NCI-H345 (cell line): ENCODE data around the gene XBP1.
A peak's percentile ranks its signal among the peaks of the same experiment; 100 is the strongest.
"Not testable (repeated sequence)": the region's sequence is repeated elsewhere in the genome, so short reads cannot be mapped to it uniquely, and the experiment has no call there.

ENCODE experiments used
- DNase-seq: peaks from one replicate; lab custom pipeline; 2025; lab: John Stamatoyannopoulos, UW

XBP1 gene

DNA sequence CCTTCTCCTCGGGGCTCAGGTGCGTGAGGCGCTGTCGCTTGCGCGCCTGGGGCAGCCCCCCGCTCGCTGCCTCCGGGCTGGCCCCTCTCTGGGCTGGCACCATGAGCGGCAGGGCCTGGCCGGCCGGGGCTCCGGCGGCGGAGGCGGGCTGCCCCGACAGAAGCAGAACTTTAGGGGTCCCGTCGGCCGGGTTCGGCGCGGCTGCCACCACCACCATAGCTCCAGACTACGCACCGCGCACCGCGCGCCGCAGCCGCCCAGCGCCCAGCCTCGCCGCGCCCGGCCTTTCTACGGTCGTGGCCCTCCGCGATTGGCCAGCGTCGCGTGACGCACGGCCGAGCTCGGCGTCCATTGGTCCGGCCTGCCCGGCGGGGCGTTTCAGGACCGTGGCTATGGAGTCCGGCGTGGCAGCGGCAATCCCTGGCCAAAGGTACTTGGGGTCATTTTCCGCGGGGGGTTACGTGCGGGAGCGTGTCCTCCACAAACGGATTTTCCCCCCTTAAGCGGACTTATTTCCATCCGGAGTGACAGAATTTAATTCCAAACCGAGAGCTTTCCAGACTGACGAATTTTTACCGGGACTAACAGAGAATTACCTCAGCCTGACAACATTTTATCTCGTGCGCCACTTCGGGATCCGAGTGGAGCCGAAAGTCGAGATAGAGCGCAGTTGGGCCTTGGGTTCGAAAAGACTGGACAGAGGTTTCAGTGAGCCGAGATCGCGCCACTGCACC, at the start of gene XBP1:
TSS of gene XBP1 (minus strand) at position 262 of the 734 bp plus-strand sequence.
- peak; percentile 88 for DNase-seq

DNA sequence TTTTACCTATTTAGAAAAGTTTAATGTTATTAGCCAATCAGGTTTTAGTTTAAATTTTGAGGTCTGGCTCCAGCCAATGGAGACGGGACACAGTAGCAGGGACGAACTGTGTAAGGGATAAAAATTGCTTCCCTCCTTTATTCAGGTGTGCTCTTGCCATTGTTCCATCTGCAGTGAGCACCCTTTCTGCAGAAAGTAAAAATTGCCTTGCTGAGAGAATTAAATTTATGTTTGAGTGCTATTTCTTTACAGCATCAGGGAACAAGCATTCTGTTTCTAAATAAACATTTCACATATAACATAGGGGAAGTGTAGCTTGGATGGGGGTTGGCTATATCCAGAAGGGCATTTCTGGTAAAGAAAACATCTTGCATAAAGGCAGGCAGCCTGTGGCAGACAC, 46.6 kb upstream of the XBP1 start:
- no peak for DNase-seq

- not testable (repeated sequence) for DNase-seq
These were observed 43.9 kb upstream of the XBP1 start for GRCh38 chr22:28844277-28844676.

DNA sequence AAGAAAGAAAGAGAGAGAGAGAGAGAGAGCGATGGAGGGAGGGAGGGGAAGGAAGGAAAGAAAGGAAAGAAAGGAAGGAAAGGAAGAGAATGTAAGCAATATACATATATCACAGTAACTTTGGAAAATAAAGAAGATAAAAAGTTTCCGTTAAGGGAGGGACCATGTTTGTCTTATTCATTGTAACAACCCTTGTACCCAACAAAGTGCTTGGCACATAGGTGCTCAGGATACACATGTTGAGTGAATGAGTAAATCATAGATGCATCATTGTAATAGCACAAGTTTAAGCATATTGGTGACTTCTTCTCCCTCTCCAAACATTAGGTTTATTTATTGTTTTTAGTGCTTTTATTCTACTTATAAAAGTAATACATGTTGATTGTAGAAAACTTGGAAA, 43.3 kb upstream of the XBP1 start:
- DNase-seq = no peak

DNA sequence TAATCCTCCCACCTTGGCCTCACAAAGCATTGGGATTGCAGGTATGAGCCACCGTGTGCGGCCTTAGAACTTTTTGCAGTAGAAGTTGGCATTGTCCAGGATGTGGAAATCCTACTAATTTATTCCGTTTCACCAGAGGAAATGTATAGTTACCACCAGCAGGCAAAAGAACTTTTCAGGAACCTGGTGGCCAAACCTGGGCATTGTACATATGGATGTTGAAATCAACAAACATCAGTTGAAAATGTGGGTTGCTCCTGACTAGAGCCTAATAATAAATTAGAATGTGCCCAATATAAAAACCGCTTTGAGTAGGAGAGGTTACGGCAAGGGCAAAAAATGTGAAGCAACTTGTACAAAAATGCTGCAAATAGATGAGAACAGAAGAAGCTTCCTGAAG, 40.7 kb upstream of the XBP1 start:
- DNase-seq = no peak

DNA sequence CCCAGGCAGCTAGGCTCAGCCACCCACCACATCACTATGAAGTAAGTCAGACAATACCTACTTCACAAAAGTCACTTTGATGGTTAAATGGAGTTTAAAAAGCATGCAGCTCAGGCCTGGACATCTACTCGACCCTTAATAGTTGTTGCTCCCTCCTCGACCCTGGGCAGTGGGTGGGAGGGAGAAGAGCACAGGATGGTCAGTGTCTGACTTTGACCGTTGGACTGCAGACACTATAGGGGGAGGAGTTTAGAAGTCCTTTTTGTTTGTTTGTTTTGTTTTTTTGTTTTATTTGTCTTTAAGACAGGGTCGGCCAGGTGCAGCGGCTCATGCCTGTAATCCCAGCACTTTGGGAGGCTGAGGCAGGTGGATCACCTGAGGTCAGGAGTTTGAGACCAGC, 38.6 kb upstream of the XBP1 start:
- DNase-seq = no peak

DNA sequence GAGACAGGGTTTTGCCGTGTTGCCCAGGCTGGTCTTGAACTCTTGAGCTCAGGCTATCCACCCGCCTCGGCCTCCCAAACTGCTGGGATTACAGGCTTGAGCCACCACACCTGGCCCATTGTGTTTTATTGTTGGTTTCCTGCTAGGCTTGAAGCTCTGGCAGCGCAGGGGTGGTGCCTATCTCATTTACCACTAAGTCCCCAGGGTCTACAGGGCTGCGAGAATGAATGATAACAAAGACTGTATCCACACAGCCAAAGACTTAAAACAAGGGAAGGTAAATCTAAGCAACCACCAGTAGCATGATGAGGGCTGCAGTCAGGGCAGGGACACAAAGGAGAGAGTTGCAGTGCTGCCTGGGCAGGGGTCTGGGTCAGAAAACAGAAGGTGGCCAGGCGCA, 37.3 kb upstream of the XBP1 start:
- no peak for DNase-seq

GRCh38 chr22:28835630-28836189, 35.3 kb upstream of the XBP1 start:
- no peak for DNase-seq

DNA sequence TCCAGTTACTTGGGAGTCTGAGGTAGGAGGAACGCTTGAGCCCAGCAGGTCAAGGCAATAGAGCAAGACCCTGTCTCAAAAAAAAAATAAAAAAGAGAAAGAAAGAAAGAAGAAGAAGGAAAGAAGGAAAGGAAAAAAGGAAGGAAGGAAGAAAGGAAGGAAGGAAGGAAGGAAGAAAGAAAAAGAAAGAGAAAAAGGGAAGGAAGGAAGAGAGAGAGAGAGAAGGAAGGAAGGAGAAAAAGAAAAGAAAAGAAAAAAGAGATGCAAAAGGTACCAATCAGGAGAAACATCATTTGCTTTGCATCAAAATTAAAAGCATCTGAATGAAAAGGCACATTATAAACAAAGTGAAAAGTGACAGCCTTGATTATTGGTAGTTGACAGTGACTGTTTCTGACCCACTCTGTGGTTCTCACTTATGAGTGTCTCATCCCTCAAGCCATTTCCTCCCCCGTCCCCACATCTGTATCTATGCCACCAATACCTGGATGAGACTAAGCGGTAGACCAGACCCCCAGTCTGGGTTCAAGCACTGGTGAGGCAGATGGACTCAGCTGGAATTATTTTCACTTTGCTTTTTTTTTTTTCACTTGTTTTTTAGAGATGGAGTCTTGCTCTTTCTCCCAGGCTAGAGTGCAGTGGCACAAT, 33.0 kb upstream of the XBP1 start:
- DNase-seq = no peak

GRCh38 chr22:28832731-28833130, 32.4 kb upstream of the XBP1 start:
- DNase-seq = no peak

GRCh38 chr22:28831140-28832072, 31.0 kb upstream of the XBP1 start:
- DNase-seq = no peak

- DNase-seq = no peak
These were observed 30.1 kb upstream of the XBP1 start for GRCh38 chr22:28830441-28830840.

DNA sequence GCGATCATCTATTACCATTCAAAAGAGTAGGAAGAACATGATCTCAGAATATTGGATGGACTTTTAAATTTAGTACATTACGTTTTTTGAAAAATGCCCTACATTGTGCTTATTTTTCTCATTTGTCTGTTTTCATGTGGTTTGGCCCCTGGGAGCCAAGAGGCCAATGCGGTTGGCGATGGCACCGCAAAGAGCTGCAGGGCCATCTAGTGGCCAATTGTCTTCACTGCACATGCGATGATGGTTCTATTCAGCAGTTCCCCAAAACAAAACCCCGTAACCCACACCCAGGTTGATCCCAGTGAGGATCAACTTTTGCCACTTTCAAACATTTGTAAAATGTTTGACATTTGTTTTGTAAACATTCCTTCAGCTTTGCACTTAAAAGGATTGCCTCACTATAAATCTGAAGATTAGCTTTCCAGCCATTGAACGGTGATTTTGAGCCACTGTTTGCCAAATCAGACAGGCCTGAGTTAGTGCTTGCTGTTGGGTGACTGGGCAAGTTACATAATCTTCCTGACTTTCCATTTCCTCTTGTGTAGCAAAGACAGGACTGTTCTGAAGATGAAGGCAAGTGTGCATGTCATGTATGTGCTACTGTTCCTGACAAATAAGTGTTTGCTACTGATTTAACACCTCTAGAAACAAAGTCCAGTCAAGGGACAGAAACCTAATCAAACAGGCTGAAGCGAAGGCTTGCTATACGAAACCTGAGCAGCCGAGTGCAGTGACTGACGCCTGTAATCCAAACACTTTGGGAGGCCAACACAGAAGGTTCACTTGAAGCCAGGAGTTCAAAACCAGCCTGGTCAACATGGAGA, 29.2 kb upstream of the XBP1 start:
- peak; percentile 49 for DNase-seq

DNA sequence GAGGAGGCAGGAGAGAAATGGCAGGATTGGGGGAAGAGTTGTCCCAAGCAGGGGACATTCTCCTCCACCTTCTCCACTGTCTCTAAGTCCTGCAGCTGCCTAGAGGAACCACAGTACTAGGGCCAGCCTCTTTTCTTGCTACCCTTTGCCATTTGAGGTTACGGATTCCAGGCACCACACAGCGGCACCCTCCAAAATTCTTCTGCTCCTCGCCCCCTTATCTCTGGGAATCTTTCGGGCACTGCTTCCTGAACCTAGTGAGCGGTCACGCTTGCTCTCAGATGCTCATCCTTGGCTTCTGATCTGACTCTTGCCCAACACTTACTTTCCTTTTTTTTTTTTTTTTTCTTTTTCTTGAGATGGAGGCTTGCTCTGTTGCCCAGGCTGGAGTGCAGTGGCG, 26.6 kb upstream of the XBP1 start:
- no peak for DNase-seq

GRCh38 chr22:28826430-28826829, 26.1 kb upstream of the XBP1 start:
- not testable (repeated sequence) for DNase-seq

DNA sequence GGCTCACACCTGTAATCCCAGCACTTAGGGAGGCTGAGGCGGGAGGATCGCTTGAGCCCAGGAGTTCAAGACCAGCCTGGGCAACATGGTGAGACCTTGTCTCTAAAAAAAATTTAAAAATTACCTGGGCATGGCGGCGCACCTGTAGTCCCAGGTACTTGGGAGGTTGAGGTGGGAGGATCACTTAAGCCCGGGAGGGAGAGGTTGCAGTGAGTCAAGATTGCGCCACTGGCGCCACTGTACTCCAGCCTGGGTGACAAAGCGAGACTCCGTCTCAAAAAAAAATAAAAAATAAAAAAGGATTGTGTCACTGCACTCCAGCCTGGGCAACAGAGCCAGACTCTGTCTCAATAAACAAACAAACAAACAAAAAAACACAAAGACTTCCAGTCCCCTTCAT, 24.1 kb upstream of the XBP1 start:
- DNase-seq = not testable (repeated sequence)

DNA sequence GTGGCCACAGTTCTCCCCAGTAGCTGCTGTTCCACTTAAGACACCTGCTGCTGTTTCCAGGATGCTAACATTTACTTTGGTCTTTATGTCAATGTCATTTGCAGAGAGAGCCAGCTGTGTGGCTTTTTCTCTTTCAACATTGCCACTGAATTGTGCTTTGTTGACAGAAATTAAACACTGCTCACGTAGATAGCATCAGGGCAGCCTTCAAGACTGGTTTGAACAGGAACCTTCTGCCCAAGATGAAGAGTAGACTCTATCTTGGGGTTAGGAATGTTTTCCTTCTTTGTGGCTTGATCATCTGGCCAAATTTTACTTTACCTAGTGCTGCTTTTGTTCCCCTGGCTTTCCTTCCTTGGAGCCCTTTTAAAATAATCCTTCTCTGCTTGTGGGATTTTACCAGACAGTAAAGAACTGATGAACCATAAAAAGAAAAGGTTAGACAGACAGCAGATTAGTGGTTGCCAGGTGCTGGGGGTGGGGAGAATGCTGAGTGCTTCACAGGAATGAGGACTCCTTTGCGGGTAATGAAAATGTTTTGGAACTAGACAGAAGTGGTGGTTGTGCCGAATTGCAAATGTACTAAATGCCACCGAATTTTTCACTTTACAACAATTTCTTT, 22.7 kb upstream of the XBP1 start:
- peak; percentile 79 for DNase-seq

DNA sequence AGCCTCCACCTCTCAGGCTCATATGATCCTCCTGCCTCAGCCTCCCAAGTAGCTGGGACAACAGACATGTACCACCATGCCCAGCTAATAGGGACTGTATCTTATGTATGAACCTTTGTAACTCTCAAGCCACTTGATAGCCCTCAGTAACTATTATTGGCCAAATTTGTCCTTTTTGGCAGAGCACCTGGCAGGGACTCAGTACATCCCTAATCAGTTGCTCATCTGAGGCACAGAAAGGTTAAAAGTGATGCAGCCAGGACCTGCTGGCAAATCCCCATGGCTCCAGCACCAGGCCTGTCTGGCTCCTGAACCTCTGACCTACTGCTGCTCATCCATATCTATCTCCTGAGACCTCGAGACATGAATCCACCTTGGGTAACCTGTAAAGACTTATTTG, 21.1 kb upstream of the XBP1 start:
- no peak for DNase-seq

GRCh38 chr22:28820885-28821284, 20.5 kb upstream of the XBP1 start:
- no peak for DNase-seq

GRCh38 chr22:28819253-28820096, 19.1 kb upstream of the XBP1 start:
- DNase-seq = no peak
